Uterus (tissue), 4 donors: Measurements from ENCODE around the gene CCND2. TPM values are rescaled to one million over a fixed set of nuclear protein-coding genes. Genes with fewer than 3 reads are reported as not detected.

ENCODE experiments used
- DNase-seq, 2 donors: peaks; one replicate each; pipeline ENCODE4 v3.0.0-alpha.2; 2019 to 2020
- H3K27ac ChIP-seq, 2 donors: fragments of 200-600 bp; sonication (generic); 1 replicate in 1 of 2; 2 replicates in 1 of 2; pipeline ENCODE4 v1.5.1; 2016 to 2018
- H3K27me3 ChIP-seq, 2 donors: fragments of 200-600 bp; sonication (generic); one replicate each; pipeline ENCODE4 v1.5.1; 2018 to 2019; ENCODE audit warnings: control low read depth in 1 of 2
- H3K36me3 ChIP-seq, 2 donors: fragments of 200-600 bp; sonication (generic); one replicate each; pipeline ENCODE4 v1.5.1; 2019; ENCODE audit warnings: control low read depth in 1 of 2
- H3K4me1 ChIP-seq, 2 donors: fragments of 200-600 bp; sonication (generic); one replicate each; pipeline ENCODE4 v1.5.1; 2018 to 2019; ENCODE audit warnings: control low read depth in 1 of 2
- H3K4me3 ChIP-seq, 2 donors: fragments of 200-600 bp; sonication (generic); 1 replicate in 1 of 2; 2 replicates in 1 of 2; pipeline ENCODE4 v1.5.1; 2018 to 2019; ENCODE audit warnings: mild to moderate bottlenecking in 1 of 2
- H3K9me3 ChIP-seq, 2 donors: fragments of 200-600 bp; sonication (generic); one replicate each; pipeline ENCODE4 v1.5.1; 2019; ENCODE audit warnings: control low read depth in 1 of 2
- CTCF ChIP-seq, 4 experiments: fragments of 200-600 bp in 2 of 4; fragments of 450-650 bp in 2 of 4; sonication (generic) in 2 of 4; IDR thresholded peaks; one replicate each; pipeline ENCODE4 v1.5.1; 2016 to 2019; ENCODE audit warnings: antibody characterized with exemption in 4 of 4, mild to moderate bottlenecking in 2 of 4, moderate library complexity in 1 of 4
- POLR2A ChIP-seq, 2 donors: fragments of 450-650 bp; IDR thresholded peaks; one replicate each; pipeline ENCODE4 v1.6.1; 2016; ENCODE audit warnings: antibody characterized with exemption in 2 of 2, mild to moderate bottlenecking in 1 of 2, moderate library complexity in 1 of 2
- intact Hi-C: fragments of 100-400 bp; cut with DNase I; formaldehyde crosslinking; loops from one replicate; pipeline ENCODE4 v1.15.1; 2023; ENCODE audit warnings: low total_unique reads
- total RNA-seq, 4 donors: library from RNA; depleted of rRNA in 3 of 4; stranded (reverse); fragments of >200 nt in 3 of 4; gene quantifications; one replicate each; pipeline versions ENCODE4 v1.1.0 to v1.2.4, GENCODE V29; 2014 to 2023
- donor health status: DM: yes; HTN: yes; CAD: no.

The CCND2 gene
- total RNA-seq, 4 donors from 2014 or later: 49.4 to 210 (median 100) TPM

DNA sequence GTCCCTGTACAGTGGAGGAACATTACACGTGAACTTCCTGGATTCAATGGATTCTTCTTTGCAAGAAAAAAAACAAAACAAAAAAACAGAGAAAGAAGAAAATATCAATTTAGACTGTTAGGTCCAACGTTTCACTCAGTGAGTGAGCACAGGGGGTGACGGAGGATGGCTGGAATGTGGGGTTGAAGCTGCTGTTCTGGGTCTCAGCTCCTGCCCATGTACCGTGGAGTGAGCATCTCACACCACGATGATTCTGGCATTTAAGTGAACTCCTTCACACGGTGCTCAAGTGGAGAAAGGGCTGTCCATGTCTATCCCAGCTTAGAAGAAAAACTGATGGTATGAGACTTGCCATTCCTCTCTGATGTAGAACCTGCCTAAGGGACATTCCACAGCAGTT, 23.2 kb downstream of the CCND2 start:
- peaks cover 0 to 4% of the 10 kb centered on the region in 2 donors for H3K4me1 ChIP-seq
- TF ChIP-seq POLR2A (IDR thresholded peaks at IDR 0.05) (no peak), CTCF (IDR thresholded peaks at IDR 0.05) (no peak)
- no peak overlapping the region for H3K4me3 ChIP-seq
- no peaks in the 10 kb centered on the region for H3K9me3 ChIP-seq
- no peaks in the 10 kb centered on the region for H3K27me3 ChIP-seq
- no peak for DNase-seq
- H3K36me3 ChIP-seq: no peaks in the 10 kb centered on the region
- intact Hi-C loops: no loop called here
- H3K27ac ChIP-seq: no peak overlapping the region

- no peaks in the 10 kb centered on the region for H3K36me3 ChIP-seq
- no peaks in the 10 kb centered on the region for H3K9me3 ChIP-seq
- intact Hi-C loops: no loop called here
- H3K27me3 ChIP-seq: no peaks in the 10 kb centered on the region
- H3K27ac ChIP-seq: no peak overlapping the region
- H3K4me3 ChIP-seq: no peak overlapping the region
- DNase-seq: no peak
- no peak for TF ChIP-seq POLR2A (IDR thresholded peaks at IDR 0.05)
- no peak for TF ChIP-seq CTCF (IDR thresholded peaks at IDR 0.05)
- H3K4me1 ChIP-seq: peaks cover 0 to 4% of the 10 kb centered on the region in 2 donors
Measured at GRCh38 chr12:4297617-4298016, 24.1 kb downstream of the CCND2 start.

GRCh38 chr12:4300883-4301282, 27.3 kb downstream of the CCND2 start:
- no peak for TF ChIP-seq POLR2A (IDR thresholded peaks at IDR 0.05)
- TF ChIP-seq CTCF (IDR thresholded peaks at IDR 0.05): no peak
- H3K36me3 ChIP-seq: no peaks in the 10 kb centered on the region
- intact Hi-C loops: no loop called here

GRCh38 chr12:4301932-4302501, 28.5 kb downstream of the CCND2 start:
- Histone ChIP-seq H3K4me1 (no peaks in the 10 kb centered on the region), H3K27me3 (no peaks in the 10 kb centered on the region), H3K9me3 (no peaks in the 10 kb centered on the region), H3K27ac (no peak overlapping the region), H3K4me3 (no peak overlapping the region), H3K36me3 (no peaks in the 10 kb centered on the region)
- intact Hi-C loops: no loop called here
- TF ChIP-seq CTCF (IDR thresholded peaks at IDR 0.05) (no peak), POLR2A (IDR thresholded peaks at IDR 0.05) (no peak)
- no peak for DNase-seq

More at GRCh38 chr12:4300883-4301282, 27.3 kb downstream of the CCND2 start:
- H3K27me3 ChIP-seq: no peaks in the 10 kb centered on the region
- H3K27ac ChIP-seq: no peak overlapping the region
- no peak overlapping the region for H3K4me3 ChIP-seq
- no peaks in the 10 kb centered on the region for H3K9me3 ChIP-seq
- H3K4me1 ChIP-seq: no peaks in the 10 kb centered on the region
- no peak for DNase-seq

DNA sequence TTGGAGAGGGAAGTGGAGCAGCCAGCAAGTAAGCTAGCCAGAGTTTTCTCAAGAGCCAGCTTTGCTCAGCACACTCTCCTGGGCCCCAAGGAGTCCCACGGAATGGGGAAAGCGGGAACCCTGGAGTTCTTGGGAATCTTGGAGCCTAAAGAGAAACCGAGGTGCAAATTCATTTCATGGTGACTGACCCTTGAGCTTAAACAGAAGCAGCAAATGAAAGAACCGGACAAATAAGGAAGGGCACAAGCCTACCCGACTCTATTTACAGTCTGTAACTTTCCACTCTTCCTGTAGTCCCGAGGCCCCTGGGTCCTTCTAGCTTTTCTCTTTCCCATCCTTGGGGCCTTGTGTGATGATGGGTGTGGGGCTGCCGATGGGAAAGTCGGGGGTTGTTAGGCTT, 29.3 kb downstream of the CCND2 start:
- Histone ChIP-seq H3K27ac (no peak overlapping the region), H3K4me3 (no peak overlapping the region), H3K4me1 (no peaks in the 10 kb centered on the region), H3K9me3 (no peaks in the 10 kb centered on the region), H3K36me3 (no peaks in the 10 kb centered on the region), H3K27me3 (no peaks in the 10 kb centered on the region)
- no peak for DNase-seq
- intact Hi-C loops: no loop called here
- TF ChIP-seq CTCF (IDR thresholded peaks at IDR 0.05) (no peak), POLR2A (IDR thresholded peaks at IDR 0.05) (no peak)
